Activated naive CD4-positive, alpha-beta T cell treated with anti-CD3 and anti-CD28 coated beads for 36 hours (primary cell): Measurements from ENCODE around the gene TMED1. TPM values are rescaled to one million over a fixed set of nuclear protein-coding genes. Genes with fewer than 3 reads are reported as not detected.
A peak's percentile ranks its signal among the peaks of the same experiment; 100 is the strongest.
"Not testable (repeated sequence)": the region's sequence is repeated elsewhere in the genome, so short reads cannot be mapped to it uniquely, and the experiment has no call there.

Experiments
- CTCF ChIA-PET: fragments of 350-600 bp; sonication (Branson Sonifier 250); formaldehyde crosslinking; loops from one replicate; lab custom pipeline; 2021; ENCODE audit warnings: antibody characterized with exemption; lab: Charles Lee
- DNase-seq: peaks from one replicate; pipeline ENCODE4 v3.0.0-alpha.2; 2020
- H3K27ac Mint-ChIP-seq: one replicate; pipeline ENCODE4 v1.8.0; 2021; ENCODE audit warnings: mild to moderate bottlenecking, mixed read lengths
- H3K27me3 Mint-ChIP-seq: one replicate; pipeline ENCODE4 v1.8.0; 2021; ENCODE audit warnings: low read depth, mixed read lengths
- H3K36me3 Mint-ChIP-seq: one replicate; pipeline ENCODE4 v1.8.0; 2021; ENCODE audit warnings: low read depth, mixed read lengths
- H3K4me1 Mint-ChIP-seq: one replicate; pipeline ENCODE4 v1.8.0; 2021; ENCODE audit warnings: low read depth, mixed read lengths
- H3K4me3 Mint-ChIP-seq: one replicate; pipeline ENCODE4 v1.8.0; 2021; ENCODE audit warnings: mild to moderate bottlenecking, moderate library complexity, mixed read lengths
- H3K9me3 Mint-ChIP-seq: one replicate; pipeline ENCODE4 v1.8.0; 2021; ENCODE audit warnings: mixed read lengths
- intact Hi-C: fragments of 100-400 bp; cut with micrococcal nuclease; formaldehyde crosslinking; loops from one replicate; pipeline ENCODE4 v1.15.1; 2023
- total RNA-seq, 2 experiments: library from RNA; stranded (reverse); gene quantifications; one replicate each; pipeline ENCODE4 v1.2.3, GENCODE V29; 2021

Gene TMED1
- total RNA-seq, 2 experiments from 2014 or later: 15.3 to 16.7 TPM

DNA sequence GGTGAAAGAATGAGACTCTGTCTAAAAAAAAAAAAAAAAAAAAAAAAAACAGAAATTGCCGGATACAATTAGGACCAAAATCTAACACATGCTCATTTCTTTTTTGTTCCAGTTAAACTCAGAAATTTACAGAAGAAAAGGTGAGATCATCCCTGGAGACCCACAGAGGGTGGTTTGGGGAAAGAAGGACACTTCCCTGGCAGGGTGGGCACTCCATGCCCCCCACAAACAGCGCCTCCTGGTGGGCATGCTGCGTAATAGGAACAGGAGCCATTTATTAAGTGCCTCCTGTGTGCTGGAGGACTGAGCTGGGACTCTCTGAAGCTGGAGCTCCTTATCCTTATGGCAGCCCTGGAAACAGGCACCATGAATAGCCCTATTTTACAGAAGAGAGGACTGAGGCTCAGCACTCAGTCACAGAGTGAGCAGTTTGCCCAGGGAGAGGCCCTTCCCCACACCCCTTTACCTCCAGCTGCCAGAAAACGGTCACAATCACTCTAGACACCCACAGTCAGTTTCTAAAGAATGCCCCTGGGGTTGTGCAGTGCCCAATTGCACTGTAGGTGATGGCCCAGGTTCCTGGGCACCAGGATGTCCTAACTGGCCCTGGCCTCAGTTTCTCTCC, 22.3 kb upstream of the TMED1 start:
- H3K27ac Mint-ChIP-seq: no peak overlapping the region

DNA sequence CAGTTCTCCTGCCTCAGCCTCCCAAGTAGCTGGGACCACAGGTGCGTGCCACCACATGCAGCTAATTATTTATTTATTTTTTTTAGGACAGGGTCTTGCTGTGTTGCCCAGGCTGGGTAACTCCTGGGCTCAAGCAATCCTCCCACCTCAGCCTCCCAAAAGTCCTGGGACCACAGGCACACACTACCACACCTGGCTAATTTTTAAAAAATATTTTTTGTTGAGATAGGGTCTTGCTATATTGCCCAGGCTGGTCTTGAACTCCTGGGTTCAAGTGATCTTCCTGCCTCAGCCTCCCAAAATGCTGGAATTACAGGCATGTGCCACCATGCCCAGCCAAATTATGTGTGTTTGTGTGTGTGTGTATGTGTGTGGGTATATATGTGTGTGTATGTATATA, 20.9 kb upstream of the TMED1 start:
- H3K36me3 Mint-ChIP-seq, H3K27ac Mint-ChIP-seq, H3K4me3 Mint-ChIP-seq, H3K9me3 Mint-ChIP-seq, DNase-seq, H3K4me1 Mint-ChIP-seq, H3K27me3 Mint-ChIP-seq, intact Hi-C loops: not testable (repeated sequence)
- CTCF ChIA-PET: interaction anchor here (0.6 to 1.9 kb wide), 4 partner anchors 11 to 140 kb away, joined by 3 to 11 read pairs (median 3); partner anchors contain the start of gene DNM2

More for the DNA sequence above, 22.3 kb upstream of the TMED1 start:
- Mint-ChIP-seq H3K4me1 (no peaks in the 10 kb centered on the region), H3K9me3 (no peaks in the 10 kb centered on the region), H3K36me3 (no peaks in the 10 kb centered on the region), H3K4me3 (no peak overlapping the region), H3K27me3 (no peaks in the 10 kb centered on the region)
- intact Hi-C loops: loop anchor here (1.0 kb wide), 1 partner anchor 141 kb away; no protein-coding TSS in a partner anchor
- DNase-seq: peak; percentile 47
- CTCF ChIA-PET: interaction anchor here (0.6 to 1.9 kb wide), 20 partner anchors 10 to 335 kb away, joined by 3 to 11 read pairs (median 3); partner anchors contain the start of genes DNM2 and TMED1

DNA sequence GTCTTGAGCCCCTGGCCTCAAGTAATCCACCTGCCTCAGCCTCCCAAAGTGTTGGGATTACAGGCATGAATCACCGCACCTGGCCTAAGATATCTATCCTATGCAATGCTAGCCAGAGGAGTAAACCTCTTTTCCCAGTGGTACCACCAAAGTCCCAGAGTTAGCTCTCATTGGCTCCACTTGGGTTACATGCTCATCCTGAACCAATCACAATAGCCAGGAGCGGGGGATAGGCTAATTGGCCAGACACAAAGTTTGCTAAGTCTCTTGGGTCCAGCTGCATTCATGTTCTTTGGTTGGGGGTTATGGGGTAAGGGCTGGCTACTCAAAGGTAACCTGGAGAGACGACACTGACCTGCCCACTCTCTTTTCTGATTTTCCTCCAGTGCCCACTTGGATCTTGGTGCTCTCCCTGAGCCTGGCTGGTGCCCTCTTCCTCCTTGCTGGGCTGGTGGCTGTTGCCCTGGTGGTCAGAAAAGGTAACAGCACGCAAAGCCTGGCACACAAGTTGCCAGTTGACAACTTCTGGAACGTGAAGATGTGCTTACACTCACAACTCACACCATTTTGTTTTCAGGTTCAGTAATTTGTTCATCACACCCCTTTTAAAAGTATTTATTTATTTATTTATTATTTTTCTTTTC, 20.0 kb upstream of the TMED1 start:
- no peaks in the 10 kb centered on the region for H3K9me3 Mint-ChIP-seq
- no peaks in the 10 kb centered on the region for H3K36me3 Mint-ChIP-seq
- intact Hi-C loops: no loop called here
- no peaks in the 10 kb centered on the region for H3K4me1 Mint-ChIP-seq
- no peak overlapping the region for H3K27ac Mint-ChIP-seq
- no peak for DNase-seq
- H3K4me3 Mint-ChIP-seq: no peak overlapping the region
- CTCF ChIA-PET: interaction anchor here (0.6 to 3.3 kb wide), 6 partner anchors 8 to 364 kb away, joined by 3 to 47 read pairs (median 4); no protein-coding TSS in a partner anchor
- H3K27me3 Mint-ChIP-seq: no peaks in the 10 kb centered on the region

GRCh38 chr19:10854350-10855089, 18.5 kb upstream of the TMED1 start:
- no peaks in the 10 kb centered on the region for H3K27me3 Mint-ChIP-seq
- no peaks in the 10 kb centered on the region for H3K36me3 Mint-ChIP-seq
- CTCF ChIA-PET: interaction anchor here (0.6 to 3.3 kb wide), 9 partner anchors 8 to 135 kb away, joined by 3 to 47 read pairs (median 4); partner anchors contain the start of gene TMED1
- DNase-seq: no peak
- intact Hi-C loops: no loop called here
- H3K27ac Mint-ChIP-seq: no peak overlapping the region
- no peak overlapping the region for H3K4me3 Mint-ChIP-seq
- H3K9me3 Mint-ChIP-seq: no peaks in the 10 kb centered on the region
- no peaks in the 10 kb centered on the region for H3K4me1 Mint-ChIP-seq

- Mint-ChIP-seq H3K9me3 (no peaks in the 10 kb centered on the region), H3K27me3 (no peaks in the 10 kb centered on the region), H3K4me3 (no peak overlapping the region), H3K36me3 (no peaks in the 10 kb centered on the region), H3K27ac (no peak overlapping the region), H3K4me1 (peaks cover 14% of the 10 kb centered on the region)
- intact Hi-C loops: no loop called here
- CTCF ChIA-PET: interaction anchor here (0.6 to 3.3 kb wide), 3 partner anchors 11 to 82 kb away, joined by 3 to 47 read pairs (median 4); no protein-coding TSS in a partner anchor
- DNase-seq: no peak
These were observed 16.9 kb upstream of the TMED1 start for GRCh38 chr19:10852941-10853340.

- H3K9me3 Mint-ChIP-seq: no peaks in the 10 kb centered on the region
- no peaks in the 10 kb centered on the region for H3K36me3 Mint-ChIP-seq
- CTCF ChIA-PET: interaction anchor here (1.2 to 3.3 kb wide), 3 partner anchors 12 to 14 kb away, joined by 3 to 47 read pairs (median 8); no protein-coding TSS in a partner anchor
- H3K4me1 Mint-ChIP-seq: peaks cover 18% of the 10 kb centered on the region
- H3K27me3 Mint-ChIP-seq: no peaks in the 10 kb centered on the region
- DNase-seq: no peak
- H3K4me3 Mint-ChIP-seq: no peak overlapping the region
- intact Hi-C loops: no loop called here
- H3K27ac Mint-ChIP-seq: no peak overlapping the region
These were observed 16.2 kb upstream of the TMED1 start for GRCh38 chr19:10852098-10852800.

- Mint-ChIP-seq H3K27me3 (no peaks in the 10 kb centered on the region), H3K4me3 (no peak overlapping the region), H3K36me3 (peaks cover 4% of the 10 kb centered on the region), H3K4me1 (peaks cover 18% of the 10 kb centered on the region), H3K9me3 (peaks cover 8% of the 10 kb centered on the region), H3K27ac (no peak overlapping the region)
- intact Hi-C loops: no loop called here
- no peak for DNase-seq
- CTCF ChIA-PET: interaction anchor here (0.6 to 2.2 kb wide), 4 partner anchors 11 to 92 kb away, joined by 3 to 8 read pairs (median 3); no protein-coding TSS in a partner anchor
These were observed 14.6 kb upstream of the TMED1 start for GRCh38 chr19:10850631-10851030.

DNA sequence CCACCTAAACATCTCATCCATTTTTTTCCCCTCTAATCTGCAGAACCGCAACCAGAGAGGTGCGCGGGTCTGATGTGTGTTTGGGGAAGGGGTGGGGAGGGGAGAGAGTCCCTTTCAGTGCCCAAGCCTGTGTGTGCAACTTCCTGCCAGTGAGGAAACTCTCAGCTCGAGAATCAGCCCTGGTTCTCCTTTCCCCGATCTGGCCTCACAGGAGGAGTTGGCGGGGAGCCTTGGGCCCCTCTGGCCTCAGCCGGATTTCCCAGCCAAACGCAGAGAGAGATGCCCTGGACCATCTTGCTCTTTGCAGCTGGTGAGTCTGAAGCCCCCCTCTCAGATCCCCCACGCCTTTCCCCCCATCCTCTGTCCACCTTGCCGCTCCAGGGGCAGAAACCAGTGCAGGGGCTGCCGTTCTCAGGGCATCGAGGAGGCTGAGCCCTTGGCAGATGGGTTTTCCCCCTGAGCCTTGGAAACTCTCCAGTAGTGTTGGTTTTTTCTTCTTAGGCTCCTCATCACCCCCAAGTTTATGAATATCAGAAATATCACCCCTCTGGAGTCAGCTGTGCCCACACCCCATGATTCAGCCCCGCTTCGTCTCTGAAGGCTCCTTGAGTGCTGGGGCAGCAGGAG, 12.3 kb upstream of the TMED1 start, which contains the start of gene C19orf38:
C19orf38 (plus strand) TSS at position 186 of the 627 bp plus-strand sequence; CDS start at position 280, 94 bp downstream.
- intact Hi-C loops: loop anchor here (1.0 kb wide), 1 partner anchor 12 kb away; the partner anchor contains the start of gene TMED1
- CTCF ChIA-PET: interaction anchor here (0.6 to 1.9 kb wide), 2 partner anchors 16 to 125 kb away, joined by 3 to 20 read pairs; no protein-coding TSS in a partner anchor
- DNase-seq: peak; percentile 61
- Mint-ChIP-seq H3K27ac (peak within 1 kb of the TSS; percentile 64), H3K27me3 (no peaks in the 10 kb centered on the region), H3K4me3 (peak within 1 kb of the TSS; percentile 71), H3K36me3 (peaks cover 4% of the 10 kb centered on the region), H3K9me3 (peaks cover 8% of the 10 kb centered on the region), H3K4me1 (peaks cover 18% of the 10 kb centered on the region)

DNA sequence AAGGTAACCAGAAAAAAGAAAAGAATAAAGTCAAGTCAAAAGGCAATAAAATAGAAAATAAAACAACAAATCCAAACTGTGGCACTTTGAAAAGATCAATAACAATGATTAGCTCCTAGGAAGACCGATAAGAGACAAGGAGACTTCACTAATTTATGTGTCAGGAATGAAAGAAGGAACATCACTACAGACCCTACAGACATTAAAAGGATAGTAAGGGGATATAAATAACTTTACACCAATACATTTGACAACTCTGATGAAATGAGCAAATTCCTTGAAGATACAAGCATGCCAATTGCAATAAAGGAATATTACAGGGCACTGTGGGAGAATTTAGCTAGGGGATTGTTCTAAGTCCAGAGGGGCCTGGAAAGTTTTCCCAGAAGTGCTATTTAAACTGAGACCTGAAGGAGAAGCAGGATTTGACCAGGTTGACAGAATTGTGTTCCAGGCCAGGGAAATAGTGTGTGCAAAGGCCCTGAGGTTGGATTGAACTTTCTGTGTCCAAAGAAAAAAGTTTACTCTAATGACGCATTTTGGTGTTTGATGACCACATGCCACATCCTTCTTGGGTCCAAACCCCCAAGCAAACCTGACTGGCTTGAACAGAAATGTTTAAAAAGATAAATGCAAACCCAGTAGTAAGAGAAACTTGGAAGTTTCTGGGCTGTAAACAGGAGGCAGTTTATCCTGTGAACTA, 10.6 kb upstream of the TMED1 start:
- peaks cover 4% of the 10 kb centered on the region for H3K36me3 Mint-ChIP-seq
- CTCF ChIA-PET: interaction anchor here (1.2 to 1.4 kb wide), 4 partner anchors 8 to 24 kb away, joined by 3 to 7 read pairs (median 5); no protein-coding TSS in a partner anchor
- peaks cover 18% of the 10 kb centered on the region for H3K4me1 Mint-ChIP-seq
- H3K27ac Mint-ChIP-seq: no peak overlapping the region
- H3K4me3 Mint-ChIP-seq: no peak overlapping the region
- intact Hi-C loops: no loop called here
- peaks cover 8% of the 10 kb centered on the region for H3K9me3 Mint-ChIP-seq
- H3K27me3 Mint-ChIP-seq: no peaks in the 10 kb centered on the region
- no peak for DNase-seq

DNA sequence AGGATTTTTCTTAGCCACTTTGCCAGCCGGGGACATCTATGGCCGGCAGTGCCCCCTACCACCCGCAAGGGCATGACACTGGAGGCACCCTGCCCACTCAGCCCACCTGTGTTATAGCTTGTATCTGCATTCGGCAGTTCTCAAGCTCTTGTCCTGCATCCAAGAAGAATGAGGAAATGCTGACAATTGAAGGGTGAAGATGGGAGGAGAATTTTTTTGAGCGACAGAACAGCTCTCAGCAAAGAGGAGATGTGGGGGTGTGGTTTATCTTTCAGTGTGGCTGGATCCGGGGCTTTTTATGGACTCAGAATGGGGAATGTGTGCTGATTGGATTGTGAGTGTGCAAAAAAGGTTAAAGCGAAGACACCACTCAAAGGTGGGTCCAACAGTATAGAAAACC, 6.8 kb upstream of the TMED1 start:
- DNase-seq: no peak
- Mint-ChIP-seq H3K27me3 (no peaks in the 10 kb centered on the region), H3K4me1 (peaks cover 2% of the 10 kb centered on the region), H3K27ac (no peak overlapping the region), H3K4me3 (no peak overlapping the region), H3K9me3 (peaks cover 8% of the 10 kb centered on the region), H3K36me3 (peaks cover 4% of the 10 kb centered on the region)
- CTCF ChIA-PET: interaction anchor here (0.6 to 3.6 kb wide), 3 partner anchors 18 to 27 kb away, joined by 3 to 17 read pairs (median 3); no protein-coding TSS in a partner anchor
- intact Hi-C loops: no loop called here
